ENCODE data around the gene HNRNPH2.

DNA sequence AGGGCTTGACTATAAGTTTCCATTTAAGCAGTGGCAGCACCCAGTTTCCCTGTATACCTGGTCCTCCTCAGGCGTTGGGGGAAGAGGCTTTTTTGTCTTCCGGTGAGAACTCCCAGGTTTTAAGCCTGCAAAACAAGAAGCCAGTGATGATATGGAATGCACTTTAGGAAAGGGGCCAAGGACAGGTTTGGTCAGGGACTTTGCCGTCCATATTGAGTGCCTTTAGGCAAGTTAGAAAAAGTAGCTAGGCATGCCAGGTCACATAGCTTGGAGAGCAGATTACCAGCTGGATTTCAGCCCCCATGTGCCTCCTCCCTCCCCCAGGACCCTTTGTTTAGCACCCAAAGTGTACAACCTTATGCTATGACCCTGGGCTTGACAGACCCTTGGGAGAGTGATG lies 45.9 kb upstream of the HNRNPH2 start:
- TF ChIP-seq, protein P1, sequence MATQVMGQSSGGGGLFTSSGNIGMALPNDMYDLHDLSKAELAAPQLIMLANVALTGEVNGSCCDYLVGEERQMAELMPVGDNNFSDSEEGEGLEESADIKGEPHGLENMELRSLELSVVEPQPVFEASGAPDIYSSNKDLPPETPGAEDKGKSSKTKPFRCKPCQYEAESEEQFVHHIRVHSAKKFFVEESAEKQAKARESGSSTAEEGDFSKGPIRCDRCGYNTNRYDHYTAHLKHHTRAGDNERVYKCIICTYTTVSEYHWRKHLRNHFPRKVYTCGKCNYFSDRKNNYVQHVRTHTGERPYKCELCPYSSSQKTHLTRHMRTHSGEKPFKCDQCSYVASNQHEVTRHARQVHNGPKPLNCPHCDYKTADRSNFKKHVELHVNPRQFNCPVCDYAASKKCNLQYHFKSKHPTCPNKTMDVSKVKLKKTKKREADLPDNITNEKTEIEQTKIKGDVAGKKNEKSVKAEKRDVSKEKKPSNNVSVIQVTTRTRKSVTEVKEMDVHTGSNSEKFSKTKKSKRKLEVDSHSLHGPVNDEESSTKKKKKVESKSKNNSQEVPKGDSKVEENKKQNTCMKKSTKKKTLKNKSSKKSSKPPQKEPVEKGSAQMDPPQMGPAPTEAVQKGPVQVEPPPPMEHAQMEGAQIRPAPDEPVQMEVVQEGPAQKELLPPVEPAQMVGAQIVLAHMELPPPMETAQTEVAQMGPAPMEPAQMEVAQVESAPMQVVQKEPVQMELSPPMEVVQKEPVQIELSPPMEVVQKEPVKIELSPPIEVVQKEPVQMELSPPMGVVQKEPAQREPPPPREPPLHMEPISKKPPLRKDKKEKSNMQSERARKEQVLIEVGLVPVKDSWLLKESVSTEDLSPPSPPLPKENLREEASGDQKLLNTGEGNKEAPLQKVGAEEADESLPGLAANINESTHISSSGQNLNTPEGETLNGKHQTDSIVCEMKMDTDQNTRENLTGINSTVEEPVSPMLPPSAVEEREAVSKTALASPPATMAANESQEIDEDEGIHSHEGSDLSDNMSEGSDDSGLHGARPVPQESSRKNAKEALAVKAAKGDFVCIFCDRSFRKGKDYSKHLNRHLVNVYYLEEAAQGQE (IDR thresholded peaks at IDR 0.05; ENCODE audit: low read depth, low read length) = no peak
- TF ChIP-seq, protein P2, sequence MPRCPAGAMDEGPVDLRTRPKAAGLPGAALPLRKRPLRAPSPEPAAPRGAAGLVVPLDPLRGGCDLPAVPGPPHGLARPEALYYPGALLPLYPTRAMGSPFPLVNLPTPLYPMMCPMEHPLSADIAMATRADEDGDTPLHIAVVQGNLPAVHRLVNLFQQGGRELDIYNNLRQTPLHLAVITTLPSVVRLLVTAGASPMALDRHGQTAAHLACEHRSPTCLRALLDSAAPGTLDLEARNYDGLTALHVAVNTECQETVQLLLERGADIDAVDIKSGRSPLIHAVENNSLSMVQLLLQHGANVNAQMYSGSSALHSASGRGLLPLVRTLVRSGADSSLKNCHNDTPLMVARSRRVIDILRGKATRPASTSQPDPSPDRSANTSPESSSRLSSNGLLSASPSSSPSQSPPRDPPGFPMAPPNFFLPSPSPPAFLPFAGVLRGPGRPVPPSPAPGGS (IDR thresholded peaks at IDR 0.05; ENCODE audit: borderline replicate concordance, insufficient read depth, low read depth, low read length, poor library complexity, severe bottlenecking) = no peak
- TF ChIP-seq, protein P3, sequence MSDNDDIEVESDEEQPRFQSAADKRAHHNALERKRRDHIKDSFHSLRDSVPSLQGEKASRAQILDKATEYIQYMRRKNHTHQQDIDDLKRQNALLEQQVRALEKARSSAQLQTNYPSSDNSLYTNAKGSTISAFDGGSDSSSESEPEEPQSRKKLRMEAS (IDR thresholded peaks at IDR 0.05; ENCODE audit: low read depth, low read length) = no peak
- TF ChIP-seq EZH2 (IDR thresholded peaks at IDR 0.05; ENCODE audit: borderline replicate concordance, control insufficient read depth, low read depth, low read length) = no peak
- TF ChIP-seq, protein P4, sequence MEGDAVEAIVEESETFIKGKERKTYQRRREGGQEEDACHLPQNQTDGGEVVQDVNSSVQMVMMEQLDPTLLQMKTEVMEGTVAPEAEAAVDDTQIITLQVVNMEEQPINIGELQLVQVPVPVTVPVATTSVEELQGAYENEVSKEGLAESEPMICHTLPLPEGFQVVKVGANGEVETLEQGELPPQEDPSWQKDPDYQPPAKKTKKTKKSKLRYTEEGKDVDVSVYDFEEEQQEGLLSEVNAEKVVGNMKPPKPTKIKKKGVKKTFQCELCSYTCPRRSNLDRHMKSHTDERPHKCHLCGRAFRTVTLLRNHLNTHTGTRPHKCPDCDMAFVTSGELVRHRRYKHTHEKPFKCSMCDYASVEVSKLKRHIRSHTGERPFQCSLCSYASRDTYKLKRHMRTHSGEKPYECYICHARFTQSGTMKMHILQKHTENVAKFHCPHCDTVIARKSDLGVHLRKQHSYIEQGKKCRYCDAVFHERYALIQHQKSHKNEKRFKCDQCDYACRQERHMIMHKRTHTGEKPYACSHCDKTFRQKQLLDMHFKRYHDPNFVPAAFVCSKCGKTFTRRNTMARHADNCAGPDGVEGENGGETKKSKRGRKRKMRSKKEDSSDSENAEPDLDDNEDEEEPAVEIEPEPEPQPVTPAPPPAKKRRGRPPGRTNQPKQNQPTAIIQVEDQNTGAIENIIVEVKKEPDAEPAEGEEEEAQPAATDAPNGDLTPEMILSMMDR (IDR thresholded peaks at IDR 0.05 in 2 of 3, conservative IDR thresholded peaks at IDR 0.05 in 1 of 3; ENCODE audit: control insufficient read depth in 2 of 3, extremely low read depth in 1 of 3, insufficient read depth in 1 of 3, low read depth in 3 of 3, low read length in 3 of 3) = no peak
- no peak for TF ChIP-seq POLR2A (IDR thresholded peaks at IDR 0.05; ENCODE audit: low read depth, low read length)
- no peak for TF ChIP-seq SIN3A (IDR thresholded peaks at IDR 0.05; ENCODE audit: low read depth, low read length)
- TF ChIP-seq, protein P5, sequence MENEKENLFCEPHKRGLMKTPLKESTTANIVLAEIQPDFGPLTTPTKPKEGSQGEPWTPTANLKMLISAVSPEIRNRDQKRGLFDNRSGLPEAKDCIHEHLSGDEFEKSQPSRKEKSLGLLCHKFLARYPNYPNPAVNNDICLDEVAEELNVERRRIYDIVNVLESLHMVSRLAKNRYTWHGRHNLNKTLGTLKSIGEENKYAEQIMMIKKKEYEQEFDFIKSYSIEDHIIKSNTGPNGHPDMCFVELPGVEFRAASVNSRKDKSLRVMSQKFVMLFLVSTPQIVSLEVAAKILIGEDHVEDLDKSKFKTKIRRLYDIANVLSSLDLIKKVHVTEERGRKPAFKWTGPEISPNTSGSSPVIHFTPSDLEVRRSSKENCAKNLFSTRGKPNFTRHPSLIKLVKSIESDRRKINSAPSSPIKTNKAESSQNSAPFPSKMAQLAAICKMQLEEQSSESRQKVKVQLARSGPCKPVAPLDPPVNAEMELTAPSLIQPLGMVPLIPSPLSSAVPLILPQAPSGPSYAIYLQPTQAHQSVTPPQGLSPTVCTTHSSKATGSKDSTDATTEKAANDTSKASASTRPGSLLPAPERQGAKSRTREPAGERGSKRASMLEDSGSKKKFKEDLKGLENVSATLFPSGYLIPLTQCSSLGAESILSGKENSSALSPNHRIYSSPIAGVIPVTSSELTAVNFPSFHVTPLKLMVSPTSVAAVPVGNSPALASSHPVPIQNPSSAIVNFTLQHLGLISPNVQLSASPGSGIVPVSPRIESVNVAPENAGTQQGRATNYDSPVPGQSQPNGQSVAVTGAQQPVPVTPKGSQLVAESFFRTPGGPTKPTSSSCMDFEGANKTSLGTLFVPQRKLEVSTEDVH (IDR thresholded peaks at IDR 0.05; ENCODE audit: low read depth, partially characterized antibody) = no peak
- TF ChIP-seq DPF2 (IDR thresholded peaks at IDR 0.05) = no peak
- TF ChIP-seq ZNF384 (IDR thresholded peaks at IDR 0.05; ENCODE audit: borderline replicate concordance, low read depth, low read length) = no peak
- TF ChIP-seq, protein P6, sequence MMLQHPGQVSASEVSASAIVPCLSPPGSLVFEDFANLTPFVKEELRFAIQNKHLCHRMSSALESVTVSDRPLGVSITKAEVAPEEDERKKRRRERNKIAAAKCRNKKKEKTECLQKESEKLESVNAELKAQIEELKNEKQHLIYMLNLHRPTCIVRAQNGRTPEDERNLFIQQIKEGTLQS (IDR thresholded peaks at IDR 0.05; ENCODE audit: borderline replicate concordance, extremely low read depth, low read depth, low read length) = no peak
- TF ChIP-seq, protein P7, sequence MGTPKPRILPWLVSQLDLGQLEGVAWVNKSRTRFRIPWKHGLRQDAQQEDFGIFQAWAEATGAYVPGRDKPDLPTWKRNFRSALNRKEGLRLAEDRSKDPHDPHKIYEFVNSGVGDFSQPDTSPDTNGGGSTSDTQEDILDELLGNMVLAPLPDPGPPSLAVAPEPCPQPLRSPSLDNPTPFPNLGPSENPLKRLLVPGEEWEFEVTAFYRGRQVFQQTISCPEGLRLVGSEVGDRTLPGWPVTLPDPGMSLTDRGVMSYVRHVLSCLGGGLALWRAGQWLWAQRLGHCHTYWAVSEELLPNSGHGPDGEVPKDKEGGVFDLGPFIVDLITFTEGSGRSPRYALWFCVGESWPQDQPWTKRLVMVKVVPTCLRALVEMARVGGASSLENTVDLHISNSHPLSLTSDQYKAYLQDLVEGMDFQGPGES (IDR thresholded peaks at IDR 0.05) = no peak
- no peak for TF ChIP-seq POLR2AphosphoS5 (IDR thresholded peaks at IDR 0.05; ENCODE audit: low read length)
